ENCODE data around the gene COL5A1.

Gene COL5A1

GRCh38 chr9:134782921-134783698 is 141.5 kb downstream of the COL5A1 start:
- Histone ChIP-seq H3K4me1 (ENCODE audit: low read length) (peaks cover 43% of the 10 kb centered on the region), H3K9me3 (ENCODE audit: insufficient read depth, low read length) (no peaks in the 10 kb centered on the region), H2AFZ (ENCODE audit: low read depth, low read length) (peak overlapping the region; percentile 49; the same call in 1 of the 2 replicates), H3K36me3 (replicated peaks; ENCODE audit: low read depth, low read length) (no peaks in the 10 kb centered on the region), H3K27me3 (ENCODE audit: low read depth, low read length) (peaks cover 36% of the 10 kb centered on the region), H4K20me1 (ENCODE audit: insufficient read depth, low read length) (no peaks in the 10 kb centered on the region), H3K9ac (ENCODE audit: low read length) (peak overlapping the region; percentile 64), H3K79me2 (ENCODE audit: low read length) (no peaks in the 10 kb centered on the region), H3K4me3 (ENCODE audit: low read length) (peak overlapping the region; percentile 74), H3K4me2 (ENCODE audit: low read length) (peak overlapping the region; percentile 96), H3K27ac (ENCODE audit: low read length) (peak overlapping the region; percentile 79)
- TF ChIP-seq EZH2phosphoT487 (IDR thresholded peaks at IDR 0.05; ENCODE audit: low read depth) (no peak), CTCF (IDR thresholded peaks at IDR 0.05; ENCODE audit: low read depth, low read length) (no peak)

GRCh38 chr9:134783699-134784039 is 142.1 kb downstream of the COL5A1 start:
- Histone ChIP-seq H3K4me3 (ENCODE audit: low read length) (peak overlapping the region; percentile 74), H3K9me3 (ENCODE audit: insufficient read depth, low read length) (no peaks in the 10 kb centered on the region), H3K9ac (ENCODE audit: low read length) (no peak overlapping the region; the same call in 1 of the 2 replicates), H3K27ac (ENCODE audit: low read length) (peak overlapping the region; percentile 79), H3K27me3 (ENCODE audit: low read depth, low read length) (peaks cover 37% of the 10 kb centered on the region), H3K36me3 (replicated peaks; ENCODE audit: low read depth, low read length) (no peaks in the 10 kb centered on the region), H3K79me2 (ENCODE audit: low read length) (no peaks in the 10 kb centered on the region), H2AFZ (ENCODE audit: low read depth, low read length) (no peak overlapping the region), H3K4me1 (ENCODE audit: low read length) (peaks cover 37% of the 10 kb centered on the region), H3K4me2 (ENCODE audit: low read length) (peak overlapping the region; percentile 96), H4K20me1 (ENCODE audit: insufficient read depth, low read length) (no peaks in the 10 kb centered on the region)
- TF ChIP-seq CTCF (IDR thresholded peaks at IDR 0.05; ENCODE audit: low read depth, low read length) (no peak), EZH2phosphoT487 (IDR thresholded peaks at IDR 0.05; ENCODE audit: low read depth) (no peak)

- peak overlapping the region; percentile 96 for H3K4me2 ChIP-seq (ENCODE audit: low read length)
- H3K27ac ChIP-seq (ENCODE audit: low read length): no peak overlapping the region
- H3K9me3 ChIP-seq (ENCODE audit: insufficient read depth, low read length): no peaks in the 10 kb centered on the region
- no peak overlapping the region for H2AFZ ChIP-seq (ENCODE audit: low read depth, low read length)
- H3K36me3 ChIP-seq (replicated peaks; ENCODE audit: low read depth, low read length): no peaks in the 10 kb centered on the region
- no peak overlapping the region for H3K9ac ChIP-seq (ENCODE audit: low read length)
- H3K79me2 ChIP-seq (ENCODE audit: low read length): no peaks in the 10 kb centered on the region
- H3K4me1 ChIP-seq (ENCODE audit: low read length): peaks cover 32% of the 10 kb centered on the region
- peaks cover 40% of the 10 kb centered on the region for H3K27me3 ChIP-seq (ENCODE audit: low read depth, low read length)
- TF ChIP-seq CTCF (IDR thresholded peaks at IDR 0.05; ENCODE audit: low read depth, low read length): no peak
- TF ChIP-seq EZH2phosphoT487 (IDR thresholded peaks at IDR 0.05; ENCODE audit: low read depth): no peak
- H4K20me1 ChIP-seq (ENCODE audit: insufficient read depth, low read length): no peaks in the 10 kb centered on the region
- H3K4me3 ChIP-seq (ENCODE audit: low read length): peak overlapping the region; percentile 74; the same call in 1 of the 2 replicates
These were observed 143.1 kb downstream of the COL5A1 start for GRCh38 chr9:134784577-134785305.
